A549 (cell line): ENCODE measurements around the gene AR.

ENCODE experiments used
- BHLHE40 ChIP-seq: IDR thresholded peaks from 2 replicates; pipeline ENCODE4 v1.6.1; 2012; ENCODE audit warnings: low read depth, low read length, inconsistent platforms
- CEBPB ChIP-seq, 2 experiments: fragments of >200 bp in 1 of 2; sonication (Bioruptor Twin) in 1 of 2; formaldehyde crosslinking in 1 of 2; IDR thresholded peaks; 2 replicates each; pipeline ENCODE4 v1.6.1; 2012 to 2016
- CHD4 ChIP-seq: fragments of 200-600 bp; sonication (generic); IDR thresholded peaks from 2 replicates; pipeline ENCODE4 v1.6.1; 2016; ENCODE audit warnings: antibody characterized with exemption, mild to moderate bottlenecking, borderline replicate concordance
- HOXA7 ChIP-seq: fragments of 250-450 bp; sonication (Bioruptor Pico); IDR thresholded peaks from 2 replicates; pipeline ENCODE4 v1.5.0; 2020; ENCODE audit warnings: mild to moderate bottlenecking, moderate library complexity
- JUNB ChIP-seq: fragments of >200 bp; sonication (Bioruptor Twin); formaldehyde crosslinking; IDR thresholded peaks from 2 replicates; pipeline ENCODE4 v1.6.1; 2016
- MYC ChIP-seq: IDR thresholded peaks from 2 replicates; pipeline ENCODE4 v1.6.1; 2012; ENCODE audit warnings: mild to moderate bottlenecking, inconsistent platforms, low read length, improper control_type of control experiment, borderline replicate concordance
- NFE2L2 ChIP-seq: fragments of 150-350 bp; conservative IDR thresholded peaks from 2 replicates; pipeline ENCODE4 v1.6.1; 2014; ENCODE audit warnings: low read length
- POLR2A ChIP-seq: IDR thresholded peaks from 2 replicates; pipeline ENCODE4 v1.6.1; 2012; ENCODE audit warnings: mild to moderate bottlenecking, low read length
- RAD21 ChIP-seq, 2 experiments: fragments of >200 bp in 1 of 2; sonication (Bioruptor Twin) in 1 of 2; formaldehyde crosslinking in 1 of 2; IDR thresholded peaks in 1 of 2; conservative IDR thresholded peaks in 1 of 2; 2 replicates in 1 of 2; 3 replicates in 1 of 2; pipeline ENCODE4 v1.6.1; 2012 to 2018; ENCODE audit warnings: inconsistent platforms in 1 of 2
- TF ChIP-seq, protein P1 (sequence below): fragments of >200 bp; sonication (Bioruptor Twin); formaldehyde crosslinking; IDR thresholded peaks from 3 replicates; pipeline ENCODE4 v1.5.1; 2016
- TF ChIP-seq, protein P2 (sequence below): fragments of 450-650 bp; IDR thresholded peaks from 2 replicates; pipeline ENCODE4 v1.6.1; 2014; ENCODE audit warnings: antibody characterized with exemption
- TF ChIP-seq, protein P3 (sequence below): fragments of 150-350 bp; IDR thresholded peaks from 2 replicates; pipeline ENCODE4 v1.6.1; 2014; ENCODE audit warnings: low read depth, mild to moderate bottlenecking, low read length
- TF ChIP-seq, protein P4 (sequence below): fragments of 250-450 bp; sonication (Bioruptor Pico); IDR thresholded peaks from 2 replicates; pipeline ENCODE4 v1.5.0; 2021; ENCODE audit warnings: mild to moderate bottlenecking, moderate library complexity, borderline replicate concordance
- TF ChIP-seq, protein P5 (sequence below): fragments of 200-600 bp; sonication (generic); IDR thresholded peaks from 2 replicates; pipeline ENCODE4 v1.6.1; 2016; ENCODE audit warnings: antibody characterized with exemption, mild to moderate bottlenecking, moderate library complexity

DNA sequence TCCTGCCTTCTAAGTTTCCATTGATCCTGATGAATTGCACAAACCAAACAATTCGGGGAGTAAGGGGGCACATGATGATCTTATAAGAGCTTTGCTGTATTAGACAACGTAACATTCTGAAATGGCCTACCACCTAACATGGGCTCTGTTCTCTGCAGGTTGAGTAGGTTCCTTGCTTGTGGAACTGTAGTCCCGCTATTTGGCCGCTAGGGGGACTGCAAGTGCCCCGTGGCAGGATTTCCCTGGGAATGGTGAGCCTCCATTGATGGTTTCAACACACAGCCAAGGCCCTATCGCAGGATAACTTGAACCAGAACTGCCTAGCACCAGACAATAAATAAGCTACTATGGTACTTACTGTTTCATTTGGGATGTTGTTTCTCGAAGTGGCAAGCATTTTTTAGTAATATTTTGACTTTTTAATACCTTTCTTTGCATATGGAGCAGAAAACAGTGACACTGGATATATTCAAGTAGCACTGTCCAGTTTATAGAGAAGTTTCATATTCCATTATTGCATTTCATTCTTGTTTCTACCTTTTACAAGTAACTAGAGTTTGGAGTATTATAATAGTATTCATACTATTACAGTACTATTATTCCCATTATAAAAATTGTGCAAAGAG, 11.9 kb downstream of the AR start:
- no peak for TF ChIP-seq CHD4
- TF ChIP-seq, protein P1, sequence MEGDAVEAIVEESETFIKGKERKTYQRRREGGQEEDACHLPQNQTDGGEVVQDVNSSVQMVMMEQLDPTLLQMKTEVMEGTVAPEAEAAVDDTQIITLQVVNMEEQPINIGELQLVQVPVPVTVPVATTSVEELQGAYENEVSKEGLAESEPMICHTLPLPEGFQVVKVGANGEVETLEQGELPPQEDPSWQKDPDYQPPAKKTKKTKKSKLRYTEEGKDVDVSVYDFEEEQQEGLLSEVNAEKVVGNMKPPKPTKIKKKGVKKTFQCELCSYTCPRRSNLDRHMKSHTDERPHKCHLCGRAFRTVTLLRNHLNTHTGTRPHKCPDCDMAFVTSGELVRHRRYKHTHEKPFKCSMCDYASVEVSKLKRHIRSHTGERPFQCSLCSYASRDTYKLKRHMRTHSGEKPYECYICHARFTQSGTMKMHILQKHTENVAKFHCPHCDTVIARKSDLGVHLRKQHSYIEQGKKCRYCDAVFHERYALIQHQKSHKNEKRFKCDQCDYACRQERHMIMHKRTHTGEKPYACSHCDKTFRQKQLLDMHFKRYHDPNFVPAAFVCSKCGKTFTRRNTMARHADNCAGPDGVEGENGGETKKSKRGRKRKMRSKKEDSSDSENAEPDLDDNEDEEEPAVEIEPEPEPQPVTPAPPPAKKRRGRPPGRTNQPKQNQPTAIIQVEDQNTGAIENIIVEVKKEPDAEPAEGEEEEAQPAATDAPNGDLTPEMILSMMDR = peak; percentile 35
- TF ChIP-seq, protein P2, sequence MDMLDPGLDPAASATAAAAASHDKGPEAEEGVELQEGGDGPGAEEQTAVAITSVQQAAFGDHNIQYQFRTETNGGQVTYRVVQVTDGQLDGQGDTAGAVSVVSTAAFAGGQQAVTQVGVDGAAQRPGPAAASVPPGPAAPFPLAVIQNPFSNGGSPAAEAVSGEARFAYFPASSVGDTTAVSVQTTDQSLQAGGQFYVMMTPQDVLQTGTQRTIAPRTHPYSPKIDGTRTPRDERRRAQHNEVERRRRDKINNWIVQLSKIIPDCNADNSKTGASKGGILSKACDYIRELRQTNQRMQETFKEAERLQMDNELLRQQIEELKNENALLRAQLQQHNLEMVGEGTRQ = no peak
- peak; percentile 36 to 55 for TF ChIP-seq RAD21 (conservative IDR thresholded peaks at IDR 0.05 in 1 of 2, IDR thresholded peaks at IDR 0.05 in 1 of 2)
- no peak for TF ChIP-seq MYC
- TF ChIP-seq, protein P3, sequence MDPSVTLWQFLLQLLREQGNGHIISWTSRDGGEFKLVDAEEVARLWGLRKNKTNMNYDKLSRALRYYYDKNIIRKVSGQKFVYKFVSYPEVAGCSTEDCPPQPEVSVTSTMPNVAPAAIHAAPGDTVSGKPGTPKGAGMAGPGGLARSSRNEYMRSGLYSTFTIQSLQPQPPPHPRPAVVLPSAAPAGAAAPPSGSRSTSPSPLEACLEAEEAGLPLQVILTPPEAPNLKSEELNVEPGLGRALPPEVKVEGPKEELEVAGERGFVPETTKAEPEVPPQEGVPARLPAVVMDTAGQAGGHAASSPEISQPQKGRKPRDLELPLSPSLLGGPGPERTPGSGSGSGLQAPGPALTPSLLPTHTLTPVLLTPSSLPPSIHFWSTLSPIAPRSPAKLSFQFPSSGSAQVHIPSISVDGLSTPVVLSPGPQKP = no peak
- TF ChIP-seq BHLHE40 = no peak
- no peak for TF ChIP-seq NFE2L2
- TF ChIP-seq, protein P4, sequence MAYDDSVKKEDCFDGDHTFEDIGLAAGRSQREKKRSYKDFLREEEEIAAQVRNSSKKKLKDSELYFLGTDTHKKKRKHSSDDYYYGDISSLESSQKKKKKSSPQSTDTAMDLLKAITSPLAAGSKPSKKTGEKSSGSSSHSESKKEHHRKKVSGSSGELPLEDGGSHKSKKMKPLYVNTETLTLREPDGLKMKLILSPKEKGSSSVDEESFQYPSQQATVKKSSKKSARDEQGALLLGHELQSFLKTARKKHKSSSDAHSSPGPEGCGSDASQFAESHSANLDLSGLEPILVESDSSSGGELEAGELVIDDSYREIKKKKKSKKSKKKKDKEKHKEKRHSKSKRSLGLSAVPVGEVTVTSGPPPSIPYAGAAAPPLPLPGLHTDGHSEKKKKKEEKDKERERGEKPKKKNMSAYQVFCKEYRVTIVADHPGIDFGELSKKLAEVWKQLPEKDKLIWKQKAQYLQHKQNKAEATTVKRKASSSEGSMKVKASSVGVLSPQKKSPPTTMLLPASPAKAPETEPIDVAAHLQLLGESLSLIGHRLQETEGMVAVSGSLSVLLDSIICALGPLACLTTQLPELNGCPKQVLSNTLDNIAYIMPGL (CRISPR knock-in tag) = no peak
- TF ChIP-seq POLR2A = no peak
- no peak for TF ChIP-seq CEBPB (IDR thresholded peaks at IDR 0.05)
- TF ChIP-seq HOXA7 (CRISPR knock-in tag) = no peak
- TF ChIP-seq, protein P5, sequence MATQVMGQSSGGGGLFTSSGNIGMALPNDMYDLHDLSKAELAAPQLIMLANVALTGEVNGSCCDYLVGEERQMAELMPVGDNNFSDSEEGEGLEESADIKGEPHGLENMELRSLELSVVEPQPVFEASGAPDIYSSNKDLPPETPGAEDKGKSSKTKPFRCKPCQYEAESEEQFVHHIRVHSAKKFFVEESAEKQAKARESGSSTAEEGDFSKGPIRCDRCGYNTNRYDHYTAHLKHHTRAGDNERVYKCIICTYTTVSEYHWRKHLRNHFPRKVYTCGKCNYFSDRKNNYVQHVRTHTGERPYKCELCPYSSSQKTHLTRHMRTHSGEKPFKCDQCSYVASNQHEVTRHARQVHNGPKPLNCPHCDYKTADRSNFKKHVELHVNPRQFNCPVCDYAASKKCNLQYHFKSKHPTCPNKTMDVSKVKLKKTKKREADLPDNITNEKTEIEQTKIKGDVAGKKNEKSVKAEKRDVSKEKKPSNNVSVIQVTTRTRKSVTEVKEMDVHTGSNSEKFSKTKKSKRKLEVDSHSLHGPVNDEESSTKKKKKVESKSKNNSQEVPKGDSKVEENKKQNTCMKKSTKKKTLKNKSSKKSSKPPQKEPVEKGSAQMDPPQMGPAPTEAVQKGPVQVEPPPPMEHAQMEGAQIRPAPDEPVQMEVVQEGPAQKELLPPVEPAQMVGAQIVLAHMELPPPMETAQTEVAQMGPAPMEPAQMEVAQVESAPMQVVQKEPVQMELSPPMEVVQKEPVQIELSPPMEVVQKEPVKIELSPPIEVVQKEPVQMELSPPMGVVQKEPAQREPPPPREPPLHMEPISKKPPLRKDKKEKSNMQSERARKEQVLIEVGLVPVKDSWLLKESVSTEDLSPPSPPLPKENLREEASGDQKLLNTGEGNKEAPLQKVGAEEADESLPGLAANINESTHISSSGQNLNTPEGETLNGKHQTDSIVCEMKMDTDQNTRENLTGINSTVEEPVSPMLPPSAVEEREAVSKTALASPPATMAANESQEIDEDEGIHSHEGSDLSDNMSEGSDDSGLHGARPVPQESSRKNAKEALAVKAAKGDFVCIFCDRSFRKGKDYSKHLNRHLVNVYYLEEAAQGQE = no peak
- TF ChIP-seq JUNB = no peak
